Measurements from ENCODE around the gene SAMD8.

GRCh38 chr10:75061709-75062505 lies 49.5 kb upstream of the SAMD8 start:
- TF ChIP-seq CTCF (IDR thresholded peaks at IDR 0.05) (no peak), EP300 (IDR thresholded peaks at IDR 0.05) (no peak), POLR2A (IDR thresholded peaks at IDR 0.05; ENCODE audit: low read depth) (no peak), POLR2AphosphoS5 (IDR thresholded peaks at IDR 0.05) (no peak)

Data from esophagus muscularis mucosa (tissue), 4 donors.